Measurements from ENCODE around the gene EHBP1. TPM values are rescaled to one million over a fixed set of nuclear protein-coding genes. Genes with fewer than 3 reads are reported as not detected.

Gene EHBP1
- total RNA-seq, 1 donor from 2014 or later = 45.8 TPM

DNA sequence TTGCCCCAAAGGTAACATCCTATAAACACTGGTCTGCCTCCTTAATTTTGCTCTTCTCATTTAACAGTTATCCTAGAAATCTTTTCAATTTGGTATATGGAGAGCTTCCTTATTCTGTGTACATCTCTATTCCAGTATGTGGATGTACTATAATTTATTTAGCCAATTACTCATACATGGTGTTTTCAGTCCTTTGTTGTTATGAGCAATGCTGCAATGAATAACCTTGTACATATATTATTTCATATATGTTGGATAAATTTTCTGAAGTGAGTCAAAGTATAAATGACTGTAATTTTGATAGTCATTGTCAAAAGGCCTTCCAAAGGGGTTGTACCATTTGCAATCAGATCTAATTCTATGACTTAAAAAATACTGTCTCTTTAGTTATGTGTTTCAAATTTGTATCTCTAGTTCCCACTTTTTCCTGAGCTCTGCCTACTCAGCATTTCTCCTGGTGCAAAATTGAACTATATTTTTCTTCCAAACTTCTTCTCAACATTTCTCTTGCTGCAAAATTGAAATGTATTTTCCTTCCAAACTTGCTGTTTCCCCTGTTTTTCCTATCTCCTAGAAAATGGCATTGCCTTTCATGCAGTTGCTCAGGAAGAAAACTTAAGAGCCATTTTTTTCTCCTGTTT, 191.8 kb downstream of the EHBP1 start:
- Histone ChIP-seq H3K9me3 (no peaks in the 10 kb centered on the region), H3K4me3 (no peak overlapping the region), H3K27me3 (ENCODE audit: low read depth) (no peaks in the 10 kb centered on the region), H3K27ac (no peak overlapping the region), H3K36me3 (no peaks in the 10 kb centered on the region), H3K4me1 (no peaks in the 10 kb centered on the region)
- no peak for ATAC-seq
- intact Hi-C loops (cut with DNase I) = no loop called here
- DNase-seq = no peak
- TF ChIP-seq, protein P1, sequence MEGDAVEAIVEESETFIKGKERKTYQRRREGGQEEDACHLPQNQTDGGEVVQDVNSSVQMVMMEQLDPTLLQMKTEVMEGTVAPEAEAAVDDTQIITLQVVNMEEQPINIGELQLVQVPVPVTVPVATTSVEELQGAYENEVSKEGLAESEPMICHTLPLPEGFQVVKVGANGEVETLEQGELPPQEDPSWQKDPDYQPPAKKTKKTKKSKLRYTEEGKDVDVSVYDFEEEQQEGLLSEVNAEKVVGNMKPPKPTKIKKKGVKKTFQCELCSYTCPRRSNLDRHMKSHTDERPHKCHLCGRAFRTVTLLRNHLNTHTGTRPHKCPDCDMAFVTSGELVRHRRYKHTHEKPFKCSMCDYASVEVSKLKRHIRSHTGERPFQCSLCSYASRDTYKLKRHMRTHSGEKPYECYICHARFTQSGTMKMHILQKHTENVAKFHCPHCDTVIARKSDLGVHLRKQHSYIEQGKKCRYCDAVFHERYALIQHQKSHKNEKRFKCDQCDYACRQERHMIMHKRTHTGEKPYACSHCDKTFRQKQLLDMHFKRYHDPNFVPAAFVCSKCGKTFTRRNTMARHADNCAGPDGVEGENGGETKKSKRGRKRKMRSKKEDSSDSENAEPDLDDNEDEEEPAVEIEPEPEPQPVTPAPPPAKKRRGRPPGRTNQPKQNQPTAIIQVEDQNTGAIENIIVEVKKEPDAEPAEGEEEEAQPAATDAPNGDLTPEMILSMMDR (IDR thresholded peaks at IDR 0.05) = no peak

DNA sequence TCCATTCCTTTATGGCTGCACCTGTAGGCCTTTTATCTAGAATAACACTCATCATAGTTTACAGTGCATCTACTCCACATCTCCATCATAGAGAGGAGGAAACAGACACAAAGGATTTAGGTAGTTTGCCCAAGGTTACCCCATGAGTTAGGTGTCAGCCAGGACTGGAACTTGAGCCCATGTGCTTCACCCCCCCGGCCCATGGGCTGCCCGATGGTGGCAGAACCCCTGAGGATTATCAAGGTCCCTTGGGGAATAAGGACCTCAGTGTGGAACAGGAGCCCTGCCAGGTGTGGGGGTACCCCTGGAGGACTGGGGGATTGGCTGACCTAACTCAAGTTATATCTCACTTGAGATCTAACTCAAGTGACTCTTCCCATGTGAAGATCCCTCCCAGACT, 198.8 kb downstream of the EHBP1 start:
- Histone ChIP-seq H3K4me3 (no peak overlapping the region), H3K27me3 (ENCODE audit: low read depth) (no peaks in the 10 kb centered on the region), H3K9me3 (no peaks in the 10 kb centered on the region), H3K27ac (no peak overlapping the region), H3K4me1 (no peaks in the 10 kb centered on the region), H3K36me3 (no peaks in the 10 kb centered on the region)
- intact Hi-C loops (cut with DNase I) = no loop called here
- TF ChIP-seq, protein P1 (IDR thresholded peaks at IDR 0.05) = no peak
- ATAC-seq (no peak), DNase-seq (no peak)

DNA sequence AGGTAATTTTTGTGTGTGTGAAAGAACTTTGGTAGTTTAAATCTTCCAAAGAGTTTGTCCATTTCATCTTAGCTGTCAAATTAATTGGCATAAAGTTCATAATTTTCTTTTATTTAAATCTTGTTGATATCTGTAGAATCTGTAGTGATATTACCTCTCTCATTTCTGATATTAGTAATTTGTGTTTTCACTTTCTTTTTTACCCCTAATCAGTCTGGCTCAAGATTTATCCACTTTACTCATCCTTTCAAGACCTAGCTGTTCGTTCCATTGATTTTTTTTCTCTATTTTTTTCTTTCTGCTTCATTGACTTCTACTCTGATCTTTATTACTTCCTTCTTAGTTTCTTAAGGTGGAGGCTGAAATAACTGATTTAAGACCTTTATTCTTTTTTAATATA, 202.6 kb downstream of the EHBP1 start:
- TF ChIP-seq, protein P1 (IDR thresholded peaks at IDR 0.05) = no peak
- Histone ChIP-seq H3K4me1 (no peaks in the 10 kb centered on the region), H3K4me3 (no peak overlapping the region), H3K9me3 (no peaks in the 10 kb centered on the region), H3K36me3 (no peaks in the 10 kb centered on the region), H3K27me3 (ENCODE audit: low read depth) (no peaks in the 10 kb centered on the region), H3K27ac (no peak overlapping the region)
- DNase-seq (no peak), ATAC-seq (no peak)
- intact Hi-C loops (cut with DNase I) = no loop called here

DNA sequence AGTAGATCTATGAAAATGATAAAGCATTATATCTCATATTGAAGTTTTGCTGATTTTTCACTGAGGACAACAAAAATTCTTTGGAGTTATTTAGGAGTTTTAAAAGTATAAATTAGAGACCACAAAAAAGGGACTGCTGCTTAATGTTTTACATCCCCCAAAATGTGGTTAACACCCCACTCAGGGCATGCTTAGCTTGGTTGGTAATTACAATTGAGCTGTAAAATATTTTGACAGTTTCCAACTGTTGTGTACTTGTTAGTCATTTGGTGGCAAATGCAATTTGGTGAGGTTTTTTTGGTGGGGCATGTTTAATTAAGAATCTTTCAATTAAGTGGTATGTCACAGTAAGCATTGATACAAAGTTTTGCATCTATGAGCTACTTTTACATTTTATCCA, 207.8 kb downstream of the EHBP1 start:
- ATAC-seq (no peak), DNase-seq (no peak)
- Histone ChIP-seq H3K4me1 (no peaks in the 10 kb centered on the region), H3K9me3 (no peaks in the 10 kb centered on the region), H3K27ac (no peak overlapping the region), H3K4me3 (no peak overlapping the region), H3K27me3 (ENCODE audit: low read depth) (no peaks in the 10 kb centered on the region), H3K36me3 (no peaks in the 10 kb centered on the region)
- intact Hi-C loops (cut with DNase I) = no loop called here
- TF ChIP-seq, protein P1 (IDR thresholded peaks at IDR 0.05) = no peak

DNA sequence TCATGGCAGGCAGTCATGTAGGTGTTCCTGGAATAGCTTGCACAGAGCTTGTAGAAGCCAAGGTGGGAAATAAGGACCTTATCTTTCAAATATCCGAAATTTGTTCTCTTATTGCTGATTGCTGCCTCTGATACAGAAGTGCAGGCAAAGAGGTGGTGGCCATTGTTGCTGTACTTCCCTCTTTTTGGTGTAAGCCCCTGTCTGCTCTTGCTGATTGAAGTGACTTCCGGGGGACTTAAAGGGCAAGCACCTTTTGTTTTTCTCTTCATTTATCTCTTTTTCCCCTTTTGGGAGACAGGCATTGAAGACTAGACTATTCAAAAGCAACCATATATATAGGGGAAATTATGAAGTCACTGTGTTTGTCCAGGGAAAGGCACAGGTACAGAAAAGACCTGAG, 213.5 kb downstream of the EHBP1 start:
- Histone ChIP-seq H3K27ac (no peak overlapping the region), H3K36me3 (no peaks in the 10 kb centered on the region), H3K4me3 (no peak overlapping the region), H3K27me3 (ENCODE audit: low read depth) (no peaks in the 10 kb centered on the region), H3K4me1 (no peaks in the 10 kb centered on the region), H3K9me3 (no peaks in the 10 kb centered on the region)
- intact Hi-C loops (cut with DNase I) = no loop called here
- TF ChIP-seq, protein P1 (IDR thresholded peaks at IDR 0.05) = no peak
- ATAC-seq (no peak), DNase-seq (no peak)

All from lower lobe of right lung (tissue), 2 donors.